Central memory CD4-positive, alpha-beta T cell (primary cell): ENCODE data around the gene GTPBP2.

Experiments
- DNase-seq: peaks from one replicate; pipeline ENCODE4 v3.0.0; 2022

The GTPBP2 gene

DNA sequence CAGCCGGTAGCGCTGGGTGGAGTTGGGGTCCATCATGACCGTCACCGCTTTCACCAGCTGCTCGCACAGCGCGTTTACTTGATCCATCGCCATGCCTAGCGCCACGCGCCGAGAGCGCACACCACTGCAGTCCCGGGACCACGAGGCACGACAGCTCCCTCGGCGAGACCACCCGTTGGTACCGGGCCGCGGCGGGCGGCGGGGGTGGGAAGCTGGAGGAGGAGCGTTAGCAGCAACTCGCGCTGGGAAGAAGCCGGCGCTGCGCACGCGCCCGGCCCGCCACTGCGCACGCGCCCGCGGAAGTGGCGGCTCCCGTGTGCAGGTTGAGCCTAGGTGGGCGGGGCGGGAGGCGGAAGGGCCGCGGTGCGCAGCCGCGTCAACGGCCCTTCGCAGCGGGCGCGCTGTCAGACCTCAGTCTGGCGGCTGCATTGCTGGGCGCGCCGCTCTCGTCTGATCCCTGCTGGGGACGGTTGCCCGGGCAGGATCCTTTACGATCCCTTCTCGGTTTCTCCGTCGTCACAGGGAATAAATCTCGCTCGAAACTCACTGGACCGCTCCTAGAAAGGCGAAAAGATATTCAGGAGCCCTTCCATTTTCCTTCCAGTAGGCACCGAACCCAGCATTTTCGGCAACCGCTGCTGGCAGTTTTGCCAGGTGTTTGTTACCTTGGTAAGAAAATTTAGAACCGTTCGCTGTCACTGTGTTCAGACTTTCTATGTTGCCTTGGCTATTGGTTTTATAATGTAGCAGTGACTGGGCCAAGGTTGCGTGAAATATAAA is 53.1 kb downstream of the GTPBP2 start, which contains the start of the genes POLH and XPO5:
TSS of gene POLH (plus strand) at position 414 of the 780 bp plus-strand sequence. CDS start 6,135 bp downstream, outside the sequence.
TSS of gene XPO5 (minus strand) at position 267 of the 780 bp plus-strand sequence. CDS start at position 93, 174 bp downstream.
- DNase-seq, result peak; percentile 89

GRCh38 chr6:43575105-43575771 is 53.8 kb downstream of the GTPBP2 start:
- no peak for DNase-seq

- no peak for DNase-seq
Measured at GRCh38 chr6:43572015-43572414, 57.0 kb downstream of the GTPBP2 start.

DNA sequence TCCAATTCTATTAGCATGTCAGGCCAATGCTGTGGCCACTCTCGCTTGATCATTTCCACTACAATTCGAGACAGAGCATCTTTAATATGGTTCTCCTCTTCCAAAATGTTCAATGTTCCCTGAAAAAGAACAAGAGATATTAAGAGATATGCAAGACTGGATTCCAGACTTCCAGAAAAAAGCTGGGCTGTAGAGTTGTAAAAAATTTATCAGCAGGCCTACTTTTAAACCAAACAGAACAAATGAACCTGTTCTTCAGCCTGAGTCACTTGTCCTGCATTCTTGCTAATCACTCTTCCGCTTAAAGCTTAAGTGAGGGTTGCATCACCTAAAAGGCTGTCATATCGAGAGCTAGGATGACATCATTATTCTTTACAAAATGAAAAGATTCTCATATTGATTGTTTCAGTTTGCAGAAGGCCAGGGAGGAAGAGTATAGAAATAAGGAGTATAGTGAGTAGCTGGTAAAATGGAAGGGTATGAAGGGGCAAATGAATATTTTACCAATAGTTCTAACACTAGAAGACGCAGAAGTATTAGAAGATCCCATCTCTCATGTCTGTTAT is 58.1 kb downstream of the GTPBP2 start:
- no peak for DNase-seq
